Skeletal muscle tissue (tissue), 4 donors: ENCODE results near the gene PLEKHH3. TPM values are rescaled to one million over a fixed set of nuclear protein-coding genes. Genes with fewer than 3 reads are reported as not detected.
"Not testable (repeated sequence)": the region's sequence is repeated elsewhere in the genome, so short reads cannot be mapped to it uniquely, and the experiment has no call there.

Experiments
- H3K27ac ChIP-seq: one replicate; pipeline ENCODE4 v1.7.0; 2013; ENCODE audit warnings: mild to moderate bottlenecking, low read depth, low read length, inconsistent platforms
- H3K27me3 ChIP-seq, 3 donors: one replicate each; pipeline ENCODE4 v1.7.0; 2013; ENCODE audit warnings: low read length in 3 of 3; ENCODE audit not compliant: control insufficient read depth in 3 of 3, insufficient read depth in 3 of 3
- H3K36me3 ChIP-seq, 3 donors: one replicate each; pipeline ENCODE4 v1.7.0; 2013; ENCODE audit warnings: low read length in 3 of 3; ENCODE audit not compliant: control insufficient read depth in 3 of 3, insufficient read depth in 3 of 3
- H3K4me1 ChIP-seq, 3 donors: one replicate each; pipeline ENCODE4 v1.7.0; 2013; ENCODE audit warnings: low read length in 3 of 3, mild to moderate bottlenecking in 3 of 3; ENCODE audit not compliant: control insufficient read depth in 3 of 3, insufficient read depth in 3 of 3
- H3K4me3 ChIP-seq, 3 donors: one replicate each; pipeline ENCODE4 v1.7.0; 2013; ENCODE audit warnings: low read length in 3 of 3
- H3K9ac ChIP-seq, 3 donors: one replicate each; pipeline ENCODE4 v1.7.0; 2013; ENCODE audit warnings: low read length in 3 of 3, mild to moderate bottlenecking in 3 of 3, moderate library complexity in 2 of 3, low read depth in 1 of 3
- H3K9me3 ChIP-seq, 3 donors: one replicate each; pipeline ENCODE4 v1.7.0; 2013; ENCODE audit warnings: low read length in 3 of 3; ENCODE audit not compliant: control insufficient read depth in 3 of 3
- total RNA-seq: library from RNA; depleted of rRNA; stranded (reverse); fragments of >200 nt; gene quantifications from one replicate; pipeline ENCODE4 v1.2.3, GENCODE V29; 2014
- donor health status: Osteomylitis.

Gene PLEKHH3
- total RNA-seq, 1 donor from 2014 or later = 20.4 TPM

DNA sequence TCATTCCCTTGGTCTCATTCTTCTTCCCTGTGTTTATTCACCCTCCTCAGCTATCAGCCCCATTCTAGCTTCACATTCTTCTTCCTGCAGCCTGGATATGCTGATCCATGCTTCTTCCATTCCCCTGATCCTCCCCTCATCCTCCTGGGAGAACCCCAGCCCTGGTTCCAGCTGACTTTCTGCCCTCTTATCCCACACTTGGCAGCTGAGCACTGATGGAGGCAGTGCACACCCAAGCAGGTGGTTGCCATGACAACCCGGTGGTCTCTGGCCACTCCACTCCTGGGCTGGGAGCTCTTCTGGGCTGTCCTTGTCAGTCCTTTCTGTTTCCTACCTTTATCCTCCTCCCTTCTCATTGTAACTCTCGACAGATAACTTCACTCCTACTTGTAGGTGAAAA lies 34.5 kb downstream of the PLEKHH3 start:
- Histone ChIP-seq H3K36me3 (no peaks in the 10 kb centered on the region), H3K27me3 (no peaks in the 10 kb centered on the region), H3K4me3 (no peak overlapping the region), H3K9ac (no peak overlapping the region), H3K9me3 (no peaks in the 10 kb centered on the region), H3K27ac (no peak overlapping the region), H3K4me1 (no peaks in the 10 kb centered on the region)

DNA sequence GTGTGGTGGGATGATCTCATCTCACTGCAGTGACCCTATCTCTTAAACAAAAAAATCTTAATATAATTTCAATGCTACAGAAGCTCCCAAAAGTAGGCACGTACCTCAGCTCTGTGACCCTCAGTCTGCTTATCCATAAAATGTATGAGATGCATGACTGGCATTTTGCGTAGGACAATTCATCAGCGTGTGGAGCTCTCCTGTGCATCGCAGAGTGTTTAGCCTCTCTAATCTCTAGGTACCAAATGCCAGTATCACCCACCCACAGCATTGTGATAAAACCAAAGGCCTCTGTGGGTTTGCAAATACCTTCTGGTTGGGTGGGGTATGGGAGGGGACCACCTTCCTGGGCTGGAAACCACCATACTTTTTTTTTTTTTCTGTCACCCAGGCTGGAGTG lies 36.7 kb downstream of the PLEKHH3 start:
- H3K9me3 ChIP-seq = no peaks in the 10 kb centered on the region
- H3K4me1 ChIP-seq = no peaks in the 10 kb centered on the region
- H3K36me3 ChIP-seq = no peaks in the 10 kb centered on the region
- no peak overlapping the region for H3K4me3 ChIP-seq
- H3K27ac ChIP-seq = no peak overlapping the region
- no peaks in the 10 kb centered on the region for H3K27me3 ChIP-seq
- no peak overlapping the region for H3K9ac ChIP-seq

DNA sequence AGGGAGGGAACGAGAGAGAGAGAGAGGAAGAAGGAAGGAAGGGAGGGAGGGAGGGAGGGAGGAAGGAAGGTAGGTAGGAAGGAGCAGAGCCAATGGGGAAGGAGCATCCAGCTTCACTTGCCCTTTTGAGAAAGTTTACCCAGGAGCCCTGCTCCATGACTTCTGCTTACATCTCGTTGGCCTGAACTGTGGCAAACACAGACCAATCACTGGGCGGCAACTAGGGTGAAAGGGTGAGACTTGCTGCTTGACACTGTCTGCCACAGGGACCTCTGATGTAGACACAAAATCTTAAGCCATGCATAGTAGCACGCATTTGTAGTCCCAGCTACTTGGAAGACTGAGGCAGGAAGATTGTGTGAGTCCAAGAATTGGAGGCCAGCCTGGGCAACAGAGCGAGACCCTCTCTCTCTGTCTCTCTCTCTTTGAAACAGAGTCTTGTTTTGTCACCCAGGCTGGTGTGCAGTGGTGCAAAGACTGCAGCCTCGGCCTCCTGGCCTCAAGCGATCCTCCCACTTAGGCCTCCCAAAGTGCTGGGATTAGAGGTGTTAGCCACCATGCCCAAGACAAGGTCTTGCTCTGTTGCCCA lies 37.2 kb downstream of the PLEKHH3 start:
- Histone ChIP-seq H3K27ac (no peak overlapping the region), H3K4me1 (no peaks in the 10 kb centered on the region), H3K36me3 (no peaks in the 10 kb centered on the region), H3K9ac (no peak overlapping the region), H3K27me3 (no peaks in the 10 kb centered on the region), H3K4me3 (no peak overlapping the region), H3K9me3 (no peaks in the 10 kb centered on the region)

DNA sequence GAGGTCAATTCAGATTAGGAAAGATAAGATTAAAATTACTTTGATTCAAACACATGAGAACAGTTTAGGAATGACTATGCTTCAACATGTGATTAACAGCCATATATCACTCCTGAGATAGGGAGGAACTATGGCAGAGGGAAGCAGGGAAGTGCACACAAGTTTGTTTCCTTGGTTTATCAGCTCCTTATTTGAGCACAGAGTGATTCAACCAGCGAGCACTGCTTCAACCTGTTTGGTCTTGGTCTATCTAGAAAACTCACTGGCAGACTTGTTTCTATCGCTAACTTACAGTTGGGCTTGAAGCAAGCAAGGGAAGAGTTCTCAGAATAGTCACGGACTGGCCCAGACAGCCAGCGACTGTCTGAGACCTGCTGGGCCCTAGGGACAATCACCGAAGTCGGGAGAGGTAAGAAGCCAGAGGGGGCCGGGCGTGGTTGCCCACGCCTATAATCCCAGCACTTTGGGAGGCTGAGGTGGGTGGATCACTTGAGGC lies 43.8 kb downstream of the PLEKHH3 start:
- Histone ChIP-seq H3K9ac (no peak overlapping the region), H3K36me3 (no peaks in the 10 kb centered on the region), H3K9me3 (no peaks in the 10 kb centered on the region), H3K27me3 (no peaks in the 10 kb centered on the region), H3K4me1 (peaks cover 0 to 4% (median 4%) of the 10 kb centered on the region in 3 donors), H3K4me3 (no peak overlapping the region), H3K27ac (no peak overlapping the region)

DNA sequence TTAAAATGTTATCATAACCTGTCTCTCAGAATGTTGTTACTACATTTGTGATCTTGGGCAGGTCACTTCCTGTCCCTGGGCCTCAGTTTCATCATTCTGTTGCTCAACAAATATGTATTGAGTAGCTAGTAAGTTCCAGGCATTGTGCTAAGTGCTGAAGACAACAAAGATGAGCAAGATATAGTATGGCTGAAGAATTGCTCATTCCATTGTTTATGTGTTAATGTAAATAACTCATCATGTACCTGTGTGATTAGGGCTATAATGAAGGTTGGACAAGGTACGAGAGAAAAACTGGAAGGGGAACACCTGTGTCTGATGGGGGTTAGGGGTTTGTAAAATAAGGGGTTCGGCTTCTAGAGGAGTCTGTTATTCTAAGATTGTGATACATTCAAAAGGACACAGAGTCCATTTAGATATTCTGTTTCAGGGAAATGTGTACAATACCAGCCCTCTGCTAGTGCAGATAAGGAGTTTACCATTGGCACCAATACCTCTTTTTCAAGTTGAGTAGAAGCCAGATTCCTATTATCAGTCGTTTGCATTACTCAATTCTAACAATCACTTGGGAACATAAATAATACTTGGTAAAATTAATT lies 47.3 kb downstream of the PLEKHH3 start:
- Histone ChIP-seq H3K27me3 (no peaks in the 10 kb centered on the region), H3K36me3 (no peaks in the 10 kb centered on the region), H3K4me1 (peaks cover 0 to 9% (median 6%) of the 10 kb centered on the region in 3 donors), H3K9me3 (no peaks in the 10 kb centered on the region), H3K9ac (no peak overlapping the region), H3K27ac (no peak overlapping the region), H3K4me3 (no peak overlapping the region)

DNA sequence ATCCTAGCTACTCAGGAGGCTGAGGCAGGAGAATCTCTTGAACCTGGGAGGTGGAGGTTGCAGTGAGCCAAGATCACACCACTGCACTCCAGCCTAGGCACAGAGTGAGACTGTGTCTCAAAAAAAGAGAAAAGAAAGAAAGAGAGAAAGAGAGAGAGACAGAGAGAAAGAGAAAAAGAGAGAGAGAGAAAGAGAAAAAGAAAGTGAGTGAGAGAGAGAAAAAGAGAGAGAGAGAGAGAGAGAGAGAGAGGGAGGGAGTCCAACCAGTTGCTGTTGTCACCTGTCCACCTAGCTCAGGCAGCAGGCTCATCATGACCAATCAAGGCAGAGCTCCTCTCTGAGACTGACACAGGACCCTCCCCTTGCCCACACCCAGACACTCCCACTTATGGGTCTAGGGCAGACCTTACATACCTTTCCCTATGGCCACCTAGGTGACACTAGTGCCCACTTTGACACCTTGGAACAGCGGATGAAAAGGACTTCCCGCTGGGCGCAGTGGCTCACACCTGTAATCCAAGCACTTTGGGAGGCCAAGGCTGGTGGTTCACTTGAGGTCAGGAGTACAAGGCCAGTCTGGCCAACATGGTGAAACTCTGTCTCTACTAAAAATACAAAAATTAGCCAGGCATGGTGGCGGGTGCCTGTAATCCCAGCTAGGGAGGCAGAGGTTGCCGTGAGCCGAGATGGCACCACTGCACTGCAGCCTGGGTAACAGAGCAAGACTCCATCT lies 49.6 kb downstream of the PLEKHH3 start:
- H3K27me3 ChIP-seq, H3K9me3 ChIP-seq, H3K36me3 ChIP-seq, H3K4me3 ChIP-seq, H3K27ac ChIP-seq, H3K9ac ChIP-seq: not testable (repeated sequence)
- peaks cover 0 to 16% (median 10%) of the 10 kb centered on the region in 3 donors for H3K4me1 ChIP-seq

DNA sequence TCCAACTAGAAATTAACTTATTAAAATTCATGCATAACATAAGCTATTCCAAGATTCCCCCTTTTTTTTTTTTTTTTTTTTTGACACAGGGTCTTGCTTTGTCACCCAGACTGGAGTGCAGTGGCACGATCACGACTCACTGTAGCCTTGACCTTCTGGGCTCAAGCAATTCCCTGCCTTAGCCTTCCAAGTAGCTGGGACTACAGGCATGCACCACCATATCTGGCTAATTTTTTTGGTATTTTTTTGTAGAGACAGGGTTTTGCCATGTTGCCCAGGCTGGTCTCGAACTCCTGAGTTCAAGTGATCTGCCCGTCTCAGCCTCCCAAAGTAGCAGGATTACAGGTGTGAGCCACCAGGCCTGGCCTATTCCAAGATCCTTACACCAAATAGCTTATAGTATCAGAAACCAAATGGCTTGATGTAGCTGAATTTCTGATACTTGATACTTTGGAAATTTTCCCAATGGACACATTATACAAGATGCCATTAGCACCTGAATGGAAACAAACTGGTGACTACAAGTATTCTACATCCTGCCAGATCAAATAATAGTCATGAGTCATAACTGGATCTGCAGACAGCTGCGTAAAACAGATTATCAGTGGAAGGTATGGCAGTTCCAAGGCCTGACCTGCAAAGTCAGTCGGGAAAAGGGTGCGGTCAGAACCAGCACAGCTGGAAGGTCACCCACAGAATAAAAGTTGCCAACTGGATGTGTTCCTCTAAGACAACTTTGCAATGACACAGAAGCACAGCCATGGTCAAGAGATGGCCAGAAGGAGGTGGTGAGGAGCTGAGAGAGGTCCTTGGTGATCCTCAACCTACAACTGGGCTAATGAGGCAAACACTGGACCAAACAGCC lies 52.8 kb downstream of the PLEKHH3 start:
- Histone ChIP-seq H3K4me1 (peaks cover 4 to 22% (median 13%) of the 10 kb centered on the region in 3 donors), H3K9me3 (no peaks in the 10 kb centered on the region), H3K9ac (peak overlapping the region in 1 of 3 donors; percentile 20), H3K36me3 (no peaks in the 10 kb centered on the region), H3K4me3 (no peak overlapping the region), H3K27ac (peak overlapping the region; percentile 79), H3K27me3 (no peaks in the 10 kb centered on the region)

DNA sequence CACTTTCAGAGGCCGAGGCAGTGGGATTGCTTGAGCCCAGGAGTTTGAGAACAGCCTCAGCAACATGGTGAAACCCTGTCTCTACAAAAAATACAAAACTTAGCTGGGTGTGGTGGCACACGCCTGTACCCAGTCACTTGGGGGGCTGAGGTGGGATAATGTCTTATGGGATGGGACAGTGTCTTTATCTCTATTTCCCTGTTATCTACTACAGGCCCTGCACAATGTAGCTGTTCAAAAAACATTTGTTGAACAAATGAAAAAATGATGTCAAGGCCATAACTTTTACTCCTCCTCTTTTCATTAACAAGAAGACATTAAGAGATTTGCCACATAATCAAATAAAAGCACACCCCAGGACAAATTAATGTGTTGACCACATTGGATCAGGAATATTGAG lies 53.5 kb downstream of the PLEKHH3 start:
- Histone ChIP-seq H3K4me1 (peaks cover 11 to 28% (median 17%) of the 10 kb centered on the region in 3 donors), H3K9ac (no peak overlapping the region), H3K27ac (no peak overlapping the region), H3K27me3 (no peaks in the 10 kb centered on the region), H3K9me3 (no peaks in the 10 kb centered on the region), H3K4me3 (no peak overlapping the region), H3K36me3 (no peaks in the 10 kb centered on the region)

DNA sequence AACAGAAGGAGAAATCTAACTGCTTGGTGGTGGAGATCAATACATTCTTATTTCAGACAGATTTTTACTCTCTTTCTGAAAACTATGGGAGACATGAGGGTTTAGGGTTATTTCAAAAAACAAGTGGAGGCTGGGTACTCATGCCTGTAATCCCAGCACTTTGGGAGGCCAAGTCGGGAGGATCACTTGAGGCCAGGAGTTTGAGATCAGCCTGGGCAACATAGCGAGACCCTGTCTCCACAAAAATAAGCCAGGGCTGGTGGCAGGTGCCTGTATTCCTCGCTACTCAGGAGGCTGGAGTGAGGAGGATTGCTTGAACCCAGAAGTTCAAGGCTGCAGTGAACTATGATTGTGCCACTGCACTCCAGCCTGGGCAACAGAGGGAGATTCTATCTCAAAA lies 54.8 kb downstream of the PLEKHH3 start:
- not testable (repeated sequence) for H3K36me3 ChIP-seq, H3K27ac ChIP-seq, H3K9me3 ChIP-seq, H3K9ac ChIP-seq, H3K4me3 ChIP-seq, H3K27me3 ChIP-seq
- H3K4me1 ChIP-seq = peaks cover 23 to 34% (median 24%) of the 10 kb centered on the region in 3 donors
